ENCODE measurements around the gene NPIPB6.

The NPIPB6 gene

GRCh38 chr16:28303132-28303531 is 60.2 kb downstream of the NPIPB6 start:
- no peak for TF ChIP-seq CTCF (IDR thresholded peaks at IDR 0.05; ENCODE audit: extremely low read depth, missing control alignments)
- no peak for DNase-seq (ENCODE audit: low spot score)

GRCh38 chr16:28301620-28302019 is 61.7 kb downstream of the NPIPB6 start:
- no peak for TF ChIP-seq CTCF (IDR thresholded peaks at IDR 0.05; ENCODE audit: extremely low read depth, missing control alignments)
- no peak for DNase-seq (ENCODE audit: low spot score)

- no peak for DNase-seq (ENCODE audit: low spot score)
- TF ChIP-seq CTCF (IDR thresholded peaks at IDR 0.05; ENCODE audit: extremely low read depth, missing control alignments) = no peak
Observed at GRCh38 chr16:28301154-28301553, 62.2 kb downstream of the NPIPB6 start.

GRCh38 chr16:28300327-28300726 is 63.0 kb downstream of the NPIPB6 start:
- no peak for TF ChIP-seq CTCF (IDR thresholded peaks at IDR 0.05; ENCODE audit: extremely low read depth, missing control alignments)
- no peak for DNase-seq (ENCODE audit: low spot score)

- no peak for DNase-seq (ENCODE audit: low spot score)
- TF ChIP-seq CTCF (IDR thresholded peaks at IDR 0.05; ENCODE audit: extremely low read depth, missing control alignments) = no peak
Observed at GRCh38 chr16:28298511-28298878, 64.8 kb downstream of the NPIPB6 start.

- no peak for TF ChIP-seq CTCF (IDR thresholded peaks at IDR 0.05; ENCODE audit: extremely low read depth, missing control alignments)
- no peak for DNase-seq (ENCODE audit: low spot score)
Observed at GRCh38 chr16:28297784-28298510, 65.4 kb downstream of the NPIPB6 start.

- DNase-seq (ENCODE audit: low spot score) = no peak
- TF ChIP-seq CTCF (IDR thresholded peaks at IDR 0.05; ENCODE audit: extremely low read depth, missing control alignments) = no peak
Observed at GRCh38 chr16:28297308-28297707, 66.0 kb downstream of the NPIPB6 start.
